Rectal smooth muscle tissue (tissue), 1 donor: ENCODE results near the gene ZFYVE28.

ENCODE experiments used
- H3K27ac ChIP-seq: one replicate; pipeline ENCODE4 v1.7.0; 2013; ENCODE audit warnings: low read depth, low read length, inconsistent platforms
- H3K27me3 ChIP-seq: one replicate; pipeline ENCODE4 v1.7.0; 2013; ENCODE audit warnings: low read length; ENCODE audit not compliant: control insufficient read depth, insufficient read depth
- H3K36me3 ChIP-seq: one replicate; pipeline ENCODE4 v1.7.0; 2013; ENCODE audit warnings: low read length; ENCODE audit not compliant: control insufficient read depth, insufficient read depth
- H3K4me1 ChIP-seq: one replicate; pipeline ENCODE4 v1.7.0; 2013; ENCODE audit warnings: low read length; ENCODE audit not compliant: control insufficient read depth, insufficient read depth
- H3K4me3 ChIP-seq: one replicate; pipeline ENCODE4 v1.7.0; 2013; ENCODE audit warnings: low read length
- H3K9ac ChIP-seq: one replicate; pipeline ENCODE4 v1.7.0; 2013; ENCODE audit warnings: low read length

Gene ZFYVE28

GRCh38 chr4:2443061-2443730, 24.8 kb upstream of the ZFYVE28 start:
- Histone ChIP-seq H3K27ac (no peak overlapping the region), H3K36me3 (no peaks in the 10 kb centered on the region), H3K9ac (no peak overlapping the region), H3K4me3 (no peak overlapping the region), H3K27me3 (no peaks in the 10 kb centered on the region), H3K4me1 (no peaks in the 10 kb centered on the region)

GRCh38 chr4:2442175-2442993, 23.9 kb upstream of the ZFYVE28 start:
- Histone ChIP-seq H3K9ac (no peak overlapping the region), H3K4me1 (no peaks in the 10 kb centered on the region), H3K27ac (no peak overlapping the region), H3K4me3 (no peak overlapping the region), H3K36me3 (no peaks in the 10 kb centered on the region), H3K27me3 (no peaks in the 10 kb centered on the region)

- Histone ChIP-seq H3K9ac (no peak overlapping the region), H3K4me1 (no peaks in the 10 kb centered on the region), H3K4me3 (no peak overlapping the region), H3K27ac (no peak overlapping the region), H3K36me3 (no peaks in the 10 kb centered on the region), H3K27me3 (no peaks in the 10 kb centered on the region)
These were observed 23.1 kb upstream of the ZFYVE28 start for GRCh38 chr4:2441393-2442174.

GRCh38 chr4:2438822-2439718, 20.6 kb upstream of the ZFYVE28 start:
- Histone ChIP-seq H3K4me1 (no peaks in the 10 kb centered on the region), H3K36me3 (no peaks in the 10 kb centered on the region), H3K9ac (no peak overlapping the region), H3K27me3 (no peaks in the 10 kb centered on the region), H3K27ac (no peak overlapping the region), H3K4me3 (no peak overlapping the region)

- H3K27me3 ChIP-seq: no peaks in the 10 kb centered on the region
These were observed 19.2 kb upstream of the ZFYVE28 start for GRCh38 chr4:2437475-2438215.

GRCh38 chr4:2436761-2437474, 18.5 kb upstream of the ZFYVE28 start:
- H3K27ac ChIP-seq: no peak overlapping the region
- H3K9ac ChIP-seq: no peak overlapping the region
- no peak overlapping the region for H3K4me3 ChIP-seq
- H3K27me3 ChIP-seq: no peaks in the 10 kb centered on the region
- H3K4me1 ChIP-seq: no peaks in the 10 kb centered on the region
- H3K36me3 ChIP-seq: no peaks in the 10 kb centered on the region

More at GRCh38 chr4:2437475-2438215, 19.2 kb upstream of the ZFYVE28 start:
- no peak overlapping the region for H3K9ac ChIP-seq
- H3K4me1 ChIP-seq: no peaks in the 10 kb centered on the region
- no peak overlapping the region for H3K27ac ChIP-seq
- no peaks in the 10 kb centered on the region for H3K36me3 ChIP-seq
- no peak overlapping the region for H3K4me3 ChIP-seq

- Histone ChIP-seq H3K9ac (no peak overlapping the region), H3K4me1 (no peaks in the 10 kb centered on the region), H3K36me3 (no peaks in the 10 kb centered on the region), H3K4me3 (no peak overlapping the region), H3K27me3 (no peaks in the 10 kb centered on the region), H3K27ac (no peak overlapping the region)
These were observed 17.9 kb upstream of the ZFYVE28 start for GRCh38 chr4:2436301-2436700.

GRCh38 chr4:2434420-2434819, 16.0 kb upstream of the ZFYVE28 start:
- Histone ChIP-seq H3K36me3 (no peaks in the 10 kb centered on the region), H3K27me3 (no peaks in the 10 kb centered on the region), H3K9ac (no peak overlapping the region), H3K4me3 (no peak overlapping the region), H3K27ac (no peak overlapping the region), H3K4me1 (no peaks in the 10 kb centered on the region)

- Histone ChIP-seq H3K36me3 (no peaks in the 10 kb centered on the region), H3K9ac (no peak overlapping the region), H3K27me3 (no peaks in the 10 kb centered on the region), H3K27ac (no peak overlapping the region), H3K4me3 (no peak overlapping the region), H3K4me1 (no peaks in the 10 kb centered on the region)
These were observed 15.3 kb upstream of the ZFYVE28 start for GRCh38 chr4:2433609-2434350.

GRCh38 chr4:2432991-2433530, 14.6 kb upstream of the ZFYVE28 start:
- Histone ChIP-seq H3K27me3 (no peaks in the 10 kb centered on the region), H3K36me3 (no peaks in the 10 kb centered on the region), H3K27ac (no peak overlapping the region), H3K4me3 (no peak overlapping the region), H3K9ac (no peak overlapping the region), H3K4me1 (no peaks in the 10 kb centered on the region)
